HG02798 (cell line): ENCODE results near the gene SRGAP1.
A peak's percentile ranks its signal among the peaks of the same experiment; 100 is the strongest.
"Not testable (repeated sequence)": the region's sequence is repeated elsewhere in the genome, so short reads cannot be mapped to it uniquely, and the experiment has no call there.

Source experiments
- ATAC-seq: cut with Tn5 transposase; IDR thresholded peaks from one replicate; pipeline ENCODE4 v1.9.1; 2021; ENCODE audit warnings: mild to moderate bottlenecking; ENCODE audit not compliant: unreplicated experiment, poor library complexity

SRGAP1 gene

GRCh38 chr12:63836046-63836445 lies 8.5 kb upstream of the SRGAP1 start:
- ATAC-seq: no peak

DNA sequence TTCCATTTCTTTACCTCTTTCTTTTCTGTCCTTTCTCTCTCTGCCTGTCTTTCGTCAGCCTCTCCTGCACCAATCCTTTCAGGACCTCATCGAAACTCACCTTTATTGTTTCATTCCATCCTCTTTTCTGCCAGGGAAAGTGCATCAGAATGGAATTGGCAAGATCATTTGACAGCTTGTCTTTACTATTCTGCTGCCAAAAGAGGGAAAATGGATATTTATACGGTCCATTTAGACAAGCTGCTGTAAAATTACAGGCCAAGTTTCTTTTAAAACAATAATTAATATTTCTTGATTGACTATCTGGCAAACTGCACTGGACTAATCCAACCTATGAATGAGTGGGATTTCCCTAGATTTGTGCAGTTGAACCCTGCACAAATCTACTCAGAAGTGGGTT lies 7.6 kb upstream of the SRGAP1 start:
- no peak for ATAC-seq

- no peak for ATAC-seq
These were observed 6.1 kb upstream of the SRGAP1 start for GRCh38 chr12:63838411-63838810.

DNA sequence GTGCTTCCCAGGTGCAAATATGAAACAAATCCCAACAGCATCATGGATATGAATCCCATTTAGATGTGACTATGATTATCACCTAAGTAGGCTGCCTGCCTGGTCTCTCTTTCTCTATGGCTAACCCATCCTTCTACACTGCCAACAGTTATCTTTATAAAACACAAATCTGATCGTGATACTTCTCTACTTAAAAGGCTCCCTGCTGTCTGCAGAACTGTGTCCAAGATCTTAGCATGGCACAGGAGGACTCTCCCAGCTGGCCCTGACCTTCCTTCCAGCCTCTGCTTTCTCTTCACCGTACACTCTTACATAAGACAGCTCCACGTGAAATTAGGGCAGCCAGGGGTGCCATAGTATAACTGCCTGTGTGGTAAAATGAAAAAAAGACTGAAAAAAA lies 3.5 kb upstream of the SRGAP1 start:
- no peak for ATAC-seq

GRCh38 chr12:63841571-63841970 lies 2.9 kb upstream of the SRGAP1 start:
- ATAC-seq: no peak

GRCh38 chr12:63842750-63843149 lies 1.8 kb upstream of the SRGAP1 start:
- ATAC-seq: not testable (repeated sequence)

- no peak for ATAC-seq
These were observed 1.2 kb upstream of the SRGAP1 start for GRCh38 chr12:63843254-63843720.

GRCh38 chr12:63843721-63844390 lies 644 bp upstream of the SRGAP1 start:
- ATAC-seq: peak; percentile 98

DNA sequence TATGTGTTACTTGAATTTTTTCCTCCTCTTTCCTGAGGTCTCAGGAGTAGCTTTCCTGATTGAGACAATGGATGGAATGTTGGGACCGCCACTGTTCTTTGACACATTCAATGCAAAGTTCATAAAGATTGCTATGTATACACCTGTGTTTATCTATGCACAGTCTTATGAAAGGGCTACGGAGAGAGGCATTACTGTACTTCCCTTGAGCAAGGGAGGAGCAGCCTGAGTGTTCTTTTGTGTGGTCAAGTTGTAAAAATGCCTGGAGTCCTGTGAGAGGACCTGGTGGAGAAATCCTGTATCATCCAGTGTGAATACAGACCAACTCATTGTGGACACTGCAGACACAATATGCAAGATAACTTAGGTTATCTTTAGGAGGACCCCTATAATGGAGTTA lies 1.2 kb downstream of the SRGAP1 start:
- no peak for ATAC-seq

- no peak for ATAC-seq
These were observed 1.9 kb downstream of the SRGAP1 start for GRCh38 chr12:63846238-63846967.

DNA sequence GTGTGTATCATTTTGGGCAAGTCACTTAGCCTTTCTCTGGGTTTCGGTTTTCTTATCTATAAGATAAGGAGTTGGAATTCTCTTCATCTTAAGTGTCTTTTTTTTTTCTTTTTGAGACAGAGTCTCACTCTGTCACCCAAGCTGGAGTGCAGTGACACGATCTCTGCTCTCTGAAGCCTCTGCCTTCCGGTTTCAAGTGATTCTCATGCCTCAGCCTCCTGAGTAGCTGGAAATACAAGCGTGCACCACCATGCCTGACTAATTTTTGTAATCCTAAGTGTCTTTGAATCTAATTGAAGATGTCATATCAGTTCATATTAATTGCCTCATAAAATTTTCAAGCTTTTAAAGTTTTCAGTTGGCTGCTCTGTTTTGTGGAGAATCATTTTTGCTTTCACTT lies 4.0 kb downstream of the SRGAP1 start:
- no peak for ATAC-seq

DNA sequence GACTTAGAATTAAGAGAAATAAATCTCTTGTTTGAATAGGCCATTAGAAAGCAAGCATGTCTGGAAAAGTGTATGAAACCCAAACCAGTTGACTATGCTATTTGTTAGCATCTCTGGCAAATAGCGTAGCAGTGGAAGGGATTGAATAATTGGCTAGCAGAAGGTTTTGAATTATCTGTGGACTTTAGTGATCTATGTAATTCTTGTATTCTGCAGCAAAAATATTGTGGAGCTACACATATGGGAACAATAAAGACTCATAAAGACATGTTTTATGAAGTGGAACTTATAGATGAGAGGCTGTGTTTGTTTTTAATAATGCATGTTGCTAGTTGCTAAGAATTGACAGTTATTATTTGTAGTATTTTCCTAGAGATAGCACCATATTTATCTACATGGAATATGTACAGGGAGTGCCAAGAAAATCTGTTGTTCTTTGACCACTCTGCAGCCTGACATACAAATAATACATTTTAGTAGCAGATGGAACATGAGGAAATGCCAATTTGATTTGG lies 4.7 kb downstream of the SRGAP1 start:
- no peak for ATAC-seq

- no peak for ATAC-seq
These were observed 5.1 kb downstream of the SRGAP1 start for GRCh38 chr12:63849641-63850040.

- ATAC-seq: no peak
These were observed 9.5 kb downstream of the SRGAP1 start for GRCh38 chr12:63853978-63854377.

- ATAC-seq: no peak
These were observed 10.8 kb downstream of the SRGAP1 start for GRCh38 chr12:63855299-63855698.

DNA sequence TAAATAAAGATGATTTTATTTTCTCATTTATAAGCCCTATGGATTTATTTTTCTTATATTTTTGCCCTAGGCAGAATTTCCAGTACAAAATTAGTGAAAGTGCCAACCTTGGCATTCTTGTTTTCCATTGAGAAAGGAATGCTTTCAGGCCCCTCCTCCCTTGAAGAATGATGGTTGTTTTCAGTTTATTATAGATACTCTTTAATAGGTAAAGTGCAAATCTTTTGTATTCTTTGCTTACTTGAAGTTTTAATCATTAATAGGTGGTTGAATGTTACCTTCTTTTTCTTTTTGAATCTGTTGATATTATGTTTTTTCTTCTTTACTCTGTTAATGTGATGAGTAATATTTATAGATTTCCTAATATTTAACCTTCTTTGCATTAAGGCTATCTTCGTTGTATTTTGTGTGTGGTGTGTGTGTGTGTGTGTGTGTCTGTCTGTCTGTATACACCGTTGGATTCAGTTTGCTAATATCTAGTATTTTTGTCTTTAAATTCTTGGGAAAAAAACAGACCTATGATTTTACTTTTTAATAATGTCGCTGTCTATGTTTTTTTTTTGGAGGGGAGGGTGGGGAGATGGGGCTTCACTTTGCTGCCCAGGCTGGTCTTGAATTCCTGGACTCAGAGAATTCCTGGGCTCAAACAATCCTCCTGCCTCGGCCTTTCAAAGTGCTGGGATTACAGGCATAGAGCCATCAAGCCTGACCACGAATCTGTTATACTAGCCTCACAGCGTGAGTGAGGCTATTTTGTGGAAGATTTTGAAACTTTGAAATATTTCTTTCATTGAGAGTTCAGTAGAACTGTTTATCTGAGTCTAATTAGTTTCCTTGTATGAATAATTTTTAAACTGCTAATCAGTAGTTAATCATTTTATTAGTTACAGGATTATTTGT lies 13.5 kb downstream of the SRGAP1 start:
- no peak for ATAC-seq

DNA sequence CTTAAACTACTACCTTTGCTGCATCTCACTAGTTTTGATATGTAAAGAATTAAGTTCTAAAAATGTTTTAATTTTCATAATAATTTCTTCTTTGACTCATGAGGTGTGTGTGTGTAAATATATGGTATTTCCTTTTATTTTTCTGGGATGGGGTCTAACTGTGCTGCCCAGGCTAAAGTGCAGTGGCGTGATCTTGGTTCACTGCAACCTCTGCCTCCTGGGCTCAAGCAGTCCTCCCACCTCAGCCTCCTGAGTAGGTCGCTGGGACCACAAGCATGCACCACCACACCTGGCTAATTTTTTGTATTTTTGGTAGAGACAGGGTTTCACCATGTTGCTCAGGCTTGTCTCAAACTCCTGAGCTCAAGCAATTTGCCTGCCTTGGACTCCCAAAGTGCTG lies 15.4 kb downstream of the SRGAP1 start:
- ATAC-seq: not testable (repeated sequence)

GRCh38 chr12:63862187-63862968 lies 17.9 kb downstream of the SRGAP1 start:
- no peak for ATAC-seq

DNA sequence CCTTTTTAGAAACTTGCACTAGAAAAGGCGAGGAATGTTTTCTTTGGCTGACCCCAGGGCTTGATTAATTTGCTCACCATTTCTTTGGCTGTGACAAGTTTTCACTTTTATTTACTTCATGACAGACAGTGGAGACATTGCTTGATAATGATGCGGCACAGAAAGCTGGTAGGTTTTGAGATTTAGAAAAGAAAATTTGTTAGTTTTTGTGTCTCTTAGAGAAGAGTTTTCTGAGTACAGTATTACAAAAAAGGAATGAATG lies 18.4 kb downstream of the SRGAP1 start:
- no peak for ATAC-seq
